Suprapubic skin (tissue), 3 donors: ENCODE data around the gene E4F1.

Experiments
- EP300 ChIP-seq: sonication (generic); formaldehyde crosslinking; IDR thresholded peaks from one replicate; pipeline ENCODE4 v1.6.1; 2017; ENCODE audit warnings: antibody characterized with exemption
- POLR2A ChIP-seq, 2 donors: fragments of 450-650 bp; IDR thresholded peaks; one replicate each; pipeline ENCODE4 v1.6.1; 2017; ENCODE audit warnings: antibody characterized with exemption in 2 of 2, mild to moderate bottlenecking in 2 of 2, moderate library complexity in 2 of 2
- TF ChIP-seq, protein P1 (sequence below), 2 donors: fragments of 200-600 bp in 1 of 2; fragments of 450-650 bp in 1 of 2; sonication (generic) in 1 of 2; IDR thresholded peaks; one replicate each; pipeline ENCODE4 v1.5.1; 2016 to 2019; ENCODE audit warnings: antibody characterized with exemption in 2 of 2, mild to moderate bottlenecking in 1 of 2, moderate library complexity in 1 of 2

DNA sequence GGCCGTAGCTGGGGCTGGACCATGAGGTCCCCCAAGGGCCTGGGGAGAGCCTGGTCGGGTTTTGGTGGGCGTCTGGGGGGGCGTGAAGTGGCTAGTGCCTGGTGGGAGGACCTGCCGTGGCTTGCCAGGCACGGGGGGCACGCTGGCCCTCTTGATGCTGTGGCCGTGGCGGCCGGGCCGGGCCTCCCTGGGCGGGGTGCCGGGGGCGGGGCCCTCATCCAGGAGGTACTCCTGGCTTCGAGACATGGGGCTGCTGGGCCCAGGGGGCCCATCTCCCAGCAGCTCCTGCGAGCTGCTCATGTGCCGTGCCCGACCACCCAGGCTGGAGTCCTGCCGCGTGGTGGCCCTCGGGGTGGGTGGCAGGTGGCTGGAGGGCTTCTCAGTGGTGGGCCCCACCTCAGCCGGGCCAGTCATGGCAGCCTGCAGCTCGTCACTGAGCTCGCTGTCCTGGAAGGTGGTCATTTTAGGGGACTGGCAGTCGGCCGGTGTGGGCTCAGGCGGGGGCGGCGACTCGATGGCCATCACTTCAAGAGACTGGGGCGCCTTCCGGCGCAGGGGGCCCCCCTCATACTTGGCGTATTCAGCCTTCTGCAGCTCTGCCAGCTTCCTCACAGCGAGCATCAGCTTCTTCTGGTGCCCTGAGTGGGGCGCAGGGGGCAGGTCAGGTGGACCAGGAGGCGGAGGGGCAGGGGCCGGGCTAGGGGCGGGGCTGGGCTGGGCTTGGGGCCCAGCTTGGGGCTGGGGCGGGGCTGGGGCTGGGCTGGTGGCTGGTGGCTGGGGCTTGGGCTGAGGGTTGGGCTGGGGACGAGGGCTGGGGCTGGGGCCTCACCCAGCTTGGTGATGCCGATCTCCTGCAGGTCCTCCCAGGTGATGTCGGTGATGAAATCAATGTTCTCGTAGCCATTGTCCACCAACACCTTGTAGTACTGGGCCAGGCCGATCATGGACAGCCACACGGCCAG lies 42.1 kb upstream of the E4F1 start:
- TF ChIP-seq, protein P1, sequence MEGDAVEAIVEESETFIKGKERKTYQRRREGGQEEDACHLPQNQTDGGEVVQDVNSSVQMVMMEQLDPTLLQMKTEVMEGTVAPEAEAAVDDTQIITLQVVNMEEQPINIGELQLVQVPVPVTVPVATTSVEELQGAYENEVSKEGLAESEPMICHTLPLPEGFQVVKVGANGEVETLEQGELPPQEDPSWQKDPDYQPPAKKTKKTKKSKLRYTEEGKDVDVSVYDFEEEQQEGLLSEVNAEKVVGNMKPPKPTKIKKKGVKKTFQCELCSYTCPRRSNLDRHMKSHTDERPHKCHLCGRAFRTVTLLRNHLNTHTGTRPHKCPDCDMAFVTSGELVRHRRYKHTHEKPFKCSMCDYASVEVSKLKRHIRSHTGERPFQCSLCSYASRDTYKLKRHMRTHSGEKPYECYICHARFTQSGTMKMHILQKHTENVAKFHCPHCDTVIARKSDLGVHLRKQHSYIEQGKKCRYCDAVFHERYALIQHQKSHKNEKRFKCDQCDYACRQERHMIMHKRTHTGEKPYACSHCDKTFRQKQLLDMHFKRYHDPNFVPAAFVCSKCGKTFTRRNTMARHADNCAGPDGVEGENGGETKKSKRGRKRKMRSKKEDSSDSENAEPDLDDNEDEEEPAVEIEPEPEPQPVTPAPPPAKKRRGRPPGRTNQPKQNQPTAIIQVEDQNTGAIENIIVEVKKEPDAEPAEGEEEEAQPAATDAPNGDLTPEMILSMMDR (IDR thresholded peaks at IDR 0.05) = no peak
- no peak for TF ChIP-seq EP300
- no peak for TF ChIP-seq POLR2A (IDR thresholded peaks at IDR 0.05)
